Glutamatergic neuron (in vitro differentiated cells): Measurements from ENCODE around the gene ANKLE2. TPM values are rescaled to one million over a fixed set of nuclear protein-coding genes. Genes with fewer than 3 reads are reported as not detected.

Experiments
- DNase-seq: peaks from one replicate; pipeline ENCODE4 v3.0.0; 2022
- H3K27ac Mint-ChIP-seq: one replicate; pipeline ENCODE4 v1.8.0; 2020; ENCODE audit warnings: mild to moderate bottlenecking, mixed read lengths, inconsistent platforms; ENCODE audit not compliant: unreplicated experiment
- H3K27me3 Mint-ChIP-seq: one replicate; pipeline ENCODE4 v1.8.0; 2020; ENCODE audit warnings: mild to moderate bottlenecking, moderate library complexity, mixed read lengths, inconsistent platforms; ENCODE audit not compliant: unreplicated experiment
- H3K36me3 Mint-ChIP-seq: one replicate; pipeline ENCODE4 v1.8.0; 2020; ENCODE audit warnings: mild to moderate bottlenecking, mixed read lengths, inconsistent platforms; ENCODE audit not compliant: unreplicated experiment
- H3K4me1 Mint-ChIP-seq: one replicate; pipeline ENCODE4 v1.8.0; 2020; ENCODE audit warnings: mild to moderate bottlenecking, low read depth, mixed read lengths, inconsistent platforms; ENCODE audit not compliant: unreplicated experiment
- H3K4me3 Mint-ChIP-seq: one replicate; pipeline ENCODE4 v1.8.0; 2020; ENCODE audit warnings: mild to moderate bottlenecking, mixed read lengths, inconsistent platforms; ENCODE audit not compliant: unreplicated experiment
- H3K9me3 Mint-ChIP-seq: one replicate; pipeline ENCODE4 v1.8.0; 2020; ENCODE audit warnings: mild to moderate bottlenecking, moderate library complexity, mixed read lengths, inconsistent platforms; ENCODE audit not compliant: unreplicated experiment
- total RNA-seq: library from RNA; stranded (reverse); fragmentation: NEBNext Ultra II Directional; extraction: Animal tissue kit (Norgen Biotek cat#: 25700); gene quantifications from one replicate; pipeline ENCODE4 v1.2.1, GENCODE V29; 2021; ENCODE audit not compliant: unreplicated experiment
- TF ChIP-seq, protein P1 (sequence below): fragments of 200-600 bp; sonication (generic); IDR thresholded peaks from one replicate; pipeline ENCODE4 v1.5.0; 2021; ENCODE audit not compliant: partially characterized antibody, unreplicated experiment

Gene ANKLE2
- total RNA-seq, 1 donor from 2014 or later = 105 TPM

DNA sequence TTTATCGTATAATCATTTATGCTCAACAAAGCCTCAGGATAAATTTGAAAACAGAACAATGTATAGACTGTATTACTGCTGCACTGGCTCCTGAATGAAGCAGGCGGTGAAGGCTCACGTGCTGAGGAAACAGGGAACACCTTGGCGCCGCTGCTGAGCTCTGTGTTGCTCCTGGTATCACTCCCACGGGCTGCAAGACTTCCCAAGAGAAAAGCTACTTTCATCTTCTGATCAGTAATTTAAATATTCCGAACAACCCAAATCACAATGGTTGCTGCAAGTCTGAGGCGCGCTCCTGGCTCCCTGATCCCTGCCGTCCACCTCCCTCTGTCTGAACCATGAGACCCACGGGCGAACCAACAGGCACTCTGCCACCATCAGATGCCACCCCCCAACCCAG is 35.2 kb downstream of the ANKLE2 start:
- Mint-ChIP-seq H3K36me3 (peaks cover 18% of the 10 kb centered on the region), H3K4me3 (no peak overlapping the region), H3K4me1 (peaks cover 19% of the 10 kb centered on the region), H3K9me3 (no peaks in the 10 kb centered on the region), H3K27ac (no peak overlapping the region), H3K27me3 (peaks cover 9% of the 10 kb centered on the region)
- no peak for DNase-seq
- TF ChIP-seq, protein P1, sequence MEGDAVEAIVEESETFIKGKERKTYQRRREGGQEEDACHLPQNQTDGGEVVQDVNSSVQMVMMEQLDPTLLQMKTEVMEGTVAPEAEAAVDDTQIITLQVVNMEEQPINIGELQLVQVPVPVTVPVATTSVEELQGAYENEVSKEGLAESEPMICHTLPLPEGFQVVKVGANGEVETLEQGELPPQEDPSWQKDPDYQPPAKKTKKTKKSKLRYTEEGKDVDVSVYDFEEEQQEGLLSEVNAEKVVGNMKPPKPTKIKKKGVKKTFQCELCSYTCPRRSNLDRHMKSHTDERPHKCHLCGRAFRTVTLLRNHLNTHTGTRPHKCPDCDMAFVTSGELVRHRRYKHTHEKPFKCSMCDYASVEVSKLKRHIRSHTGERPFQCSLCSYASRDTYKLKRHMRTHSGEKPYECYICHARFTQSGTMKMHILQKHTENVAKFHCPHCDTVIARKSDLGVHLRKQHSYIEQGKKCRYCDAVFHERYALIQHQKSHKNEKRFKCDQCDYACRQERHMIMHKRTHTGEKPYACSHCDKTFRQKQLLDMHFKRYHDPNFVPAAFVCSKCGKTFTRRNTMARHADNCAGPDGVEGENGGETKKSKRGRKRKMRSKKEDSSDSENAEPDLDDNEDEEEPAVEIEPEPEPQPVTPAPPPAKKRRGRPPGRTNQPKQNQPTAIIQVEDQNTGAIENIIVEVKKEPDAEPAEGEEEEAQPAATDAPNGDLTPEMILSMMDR = no peak

DNA sequence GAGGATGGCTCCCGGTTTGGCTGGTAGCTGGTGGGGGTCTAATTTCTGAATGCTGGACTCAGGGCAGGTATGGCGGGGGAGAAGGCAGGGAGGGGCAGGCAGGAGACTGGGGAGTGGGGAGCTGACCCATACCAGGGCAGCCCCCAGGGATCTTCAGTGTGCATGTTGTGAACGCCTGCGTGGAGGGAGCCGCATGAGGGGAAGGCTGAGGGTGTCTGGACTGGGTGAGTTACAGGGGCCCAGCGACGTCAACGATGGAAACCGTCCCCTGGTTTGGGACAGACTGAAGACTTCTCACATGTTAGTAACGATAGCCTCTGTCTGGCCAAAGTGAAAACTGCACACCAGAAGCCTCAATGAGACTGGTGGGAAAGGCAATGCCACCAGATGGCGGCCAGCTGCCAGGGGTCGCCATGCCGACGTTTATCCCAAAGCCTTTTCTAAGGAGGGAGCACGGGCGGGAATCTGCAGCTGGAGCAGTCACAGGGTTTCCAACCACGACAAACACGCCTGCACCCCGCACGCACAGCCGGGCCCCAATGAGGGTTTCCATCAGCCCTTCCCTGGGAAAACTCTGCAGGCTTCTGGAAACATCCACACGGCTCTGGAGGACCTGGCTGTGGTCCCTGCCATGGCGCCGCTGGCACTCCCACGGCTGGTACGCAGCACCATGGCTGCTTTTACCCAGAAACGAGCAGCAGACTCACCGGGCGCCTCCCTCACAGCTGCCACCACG is 37.0 kb downstream of the ANKLE2 start:
- H3K36me3 Mint-ChIP-seq = peaks cover 12% of the 10 kb centered on the region
- H3K4me1 Mint-ChIP-seq = peaks cover 16% of the 10 kb centered on the region
- no peak overlapping the region for H3K4me3 Mint-ChIP-seq
- peaks cover 8% of the 10 kb centered on the region for H3K27me3 Mint-ChIP-seq
- TF ChIP-seq, protein P1 = no peak
- peak overlapping the region; percentile 82 for H3K27ac Mint-ChIP-seq
- no peak for DNase-seq
- H3K9me3 Mint-ChIP-seq = peaks cover 3% of the 10 kb centered on the region

DNA sequence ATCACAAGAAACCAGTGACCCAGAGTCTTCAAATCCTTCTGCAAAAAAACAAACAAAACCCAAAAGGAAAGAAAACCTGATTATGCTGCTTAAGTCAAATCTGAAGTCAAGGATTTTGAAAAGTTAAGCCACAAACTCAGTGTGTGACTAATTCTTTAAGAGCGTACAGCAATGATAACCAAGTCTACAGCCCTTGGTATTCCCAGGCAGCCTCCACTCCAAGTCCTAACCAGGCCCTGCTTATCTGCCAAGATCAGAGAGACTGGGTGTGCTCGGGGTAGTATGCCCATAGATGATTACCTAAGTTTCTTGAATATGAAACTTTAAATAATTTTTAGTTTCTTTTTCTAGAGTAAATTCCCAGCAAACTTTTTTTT is 37.9 kb downstream of the ANKLE2 start:
- Mint-ChIP-seq H3K4me3 (no peak overlapping the region), H3K9me3 (peaks cover 3% of the 10 kb centered on the region), H3K4me1 (peaks cover 15% of the 10 kb centered on the region), H3K27ac (peak overlapping the region; percentile 55), H3K36me3 (peaks cover 9% of the 10 kb centered on the region), H3K27me3 (peaks cover 7% of the 10 kb centered on the region)
- TF ChIP-seq, protein P1 = no peak
- DNase-seq = no peak

DNA sequence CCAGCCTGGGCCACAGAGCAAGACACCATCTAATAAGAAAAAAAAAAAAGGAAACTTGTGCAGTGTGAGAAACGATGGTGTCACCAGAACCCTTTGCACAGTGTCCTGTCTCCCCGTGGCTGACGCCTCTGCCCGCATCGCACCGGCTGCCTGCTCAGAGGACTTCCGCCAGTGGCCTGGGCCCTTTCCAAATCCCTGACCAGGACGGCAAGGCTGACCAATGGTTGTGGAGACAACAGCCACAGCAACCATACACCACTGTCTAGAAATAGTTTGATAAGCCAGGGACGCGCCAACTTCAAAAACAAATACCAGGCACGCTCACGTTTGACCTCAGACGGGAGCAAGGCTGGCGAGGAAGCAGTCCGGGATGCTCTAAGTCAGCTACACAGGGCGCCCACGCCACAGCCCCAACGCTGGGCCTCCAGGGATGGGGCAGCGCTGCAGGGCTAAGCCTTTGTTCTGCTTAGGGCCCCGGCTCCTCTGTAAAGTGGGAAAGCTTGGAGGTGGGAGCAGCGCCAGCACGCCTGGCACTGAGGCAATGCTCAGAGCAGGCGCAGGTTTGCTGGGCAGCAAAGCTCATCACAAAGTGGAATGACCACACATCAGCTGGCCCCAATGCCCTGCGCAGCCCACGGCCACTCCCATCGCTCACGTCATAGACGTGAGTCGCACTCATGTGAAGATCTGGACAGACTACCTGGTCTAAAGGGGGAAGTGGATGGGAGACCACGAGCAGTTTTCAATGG is 38.4 kb downstream of the ANKLE2 start:
- TF ChIP-seq, protein P1 = no peak
- Mint-ChIP-seq H3K4me3 (no peak overlapping the region), H3K9me3 (peaks cover 3% of the 10 kb centered on the region), H3K36me3 (peaks cover 6% of the 10 kb centered on the region), H3K27me3 (peaks cover 5% of the 10 kb centered on the region), H3K27ac (peak overlapping the region; percentile 55), H3K4me1 (peaks cover 15% of the 10 kb centered on the region)
- DNase-seq = no peak

DNA sequence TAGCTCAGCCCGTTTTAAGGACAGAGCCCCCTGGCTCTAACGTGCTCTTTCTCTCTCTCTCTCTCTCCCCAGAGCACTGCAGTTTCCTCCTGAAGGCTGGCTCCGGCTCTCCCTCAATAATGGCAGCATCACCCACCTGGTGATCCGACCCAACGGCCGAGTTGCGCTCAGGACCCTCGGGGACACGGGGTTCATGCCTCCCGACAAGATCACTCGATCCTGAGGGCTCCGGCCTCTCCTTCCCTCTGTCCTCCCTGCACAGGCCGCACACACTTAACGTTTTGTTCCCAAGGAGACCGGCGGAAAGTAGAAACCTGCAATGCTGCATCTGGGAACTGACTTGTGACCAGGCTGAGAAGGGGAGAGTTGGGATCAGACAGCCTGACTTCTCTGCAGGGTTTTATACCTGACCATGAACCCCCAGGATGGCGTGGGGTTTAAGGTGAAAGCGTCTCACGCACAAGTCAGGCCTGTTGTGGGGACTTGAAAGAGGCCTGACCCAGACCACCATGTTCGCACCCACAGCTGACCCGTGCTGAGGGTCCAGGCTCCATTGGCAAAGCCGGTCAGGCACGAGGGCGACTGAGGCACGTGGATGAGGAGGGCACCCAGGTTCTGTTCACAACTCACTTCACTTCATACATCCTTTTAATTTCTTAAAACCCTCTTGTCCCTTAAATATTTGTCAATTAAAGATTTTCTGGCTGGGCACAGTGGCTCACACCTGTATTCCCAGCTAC is 40.9 kb downstream of the ANKLE2 start:
- no peak for DNase-seq
- peaks cover 3% of the 10 kb centered on the region for H3K9me3 Mint-ChIP-seq
- H3K27ac Mint-ChIP-seq = no peak overlapping the region
- TF ChIP-seq, protein P1 = no peak
- peaks cover 6% of the 10 kb centered on the region for H3K36me3 Mint-ChIP-seq
- no peak overlapping the region for H3K4me3 Mint-ChIP-seq
- H3K4me1 Mint-ChIP-seq = peaks cover 12% of the 10 kb centered on the region
- peaks cover 3% of the 10 kb centered on the region for H3K27me3 Mint-ChIP-seq
